Globus pallidus (tissue), 1 donor: ENCODE measurements around the gene TRPV5.

ENCODE experiments used
- DNase-seq: peaks from one replicate; pipeline ENCODE4 v3.0.0-alpha.2; 2015; ENCODE audit warnings: low spot score

TRPV5 gene

DNA sequence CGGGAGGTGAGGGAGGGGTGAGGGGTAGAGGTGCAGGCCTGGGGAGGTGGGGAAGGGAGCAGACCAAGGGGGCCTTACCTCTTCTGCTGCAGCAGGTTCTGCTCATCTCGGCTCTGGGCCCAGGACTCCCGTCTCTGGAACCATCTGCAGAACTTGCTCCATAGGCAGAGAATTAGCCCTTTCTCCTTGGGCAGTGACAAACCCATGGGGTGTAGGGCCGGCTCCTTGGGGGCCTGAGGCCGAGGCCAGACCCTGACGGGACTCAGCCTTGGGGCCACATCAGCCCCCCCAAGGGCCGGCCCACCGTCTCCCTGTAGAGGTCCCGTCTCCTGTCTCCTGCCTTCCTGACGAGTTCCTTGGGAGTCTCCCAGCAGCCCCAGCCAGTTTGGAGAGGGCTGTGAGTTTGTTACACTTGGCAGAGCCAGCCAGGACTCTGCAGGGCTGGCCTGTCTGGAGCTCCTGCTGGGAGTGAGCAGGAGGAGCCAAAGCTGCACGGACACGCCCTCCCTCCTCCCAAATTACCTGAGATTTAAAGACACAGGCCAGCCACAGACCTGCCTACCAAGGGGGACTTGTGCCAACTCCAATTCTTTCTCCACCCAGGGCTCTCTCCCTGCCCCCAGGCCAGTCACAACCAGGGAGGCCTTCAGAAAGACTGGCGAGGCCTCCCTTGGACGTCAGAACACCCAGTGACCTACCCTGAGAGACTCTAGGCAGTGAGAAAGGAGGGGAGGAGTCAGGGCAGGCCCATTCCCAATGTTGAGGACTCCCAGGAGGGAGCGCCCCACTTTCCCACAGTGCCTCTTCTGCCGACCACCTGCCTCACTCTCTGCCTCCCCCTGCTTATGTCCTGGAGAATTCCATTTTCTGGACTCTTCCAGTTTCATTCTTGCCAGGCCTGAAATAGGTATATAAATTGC, 48.0 kb downstream of the TRPV5 start, which contains the start of gene TRPV6:
Gene TRPV6 (minus strand): TSS at position 435 of the 920 bp plus-strand sequence.
- no peak for DNase-seq

DNA sequence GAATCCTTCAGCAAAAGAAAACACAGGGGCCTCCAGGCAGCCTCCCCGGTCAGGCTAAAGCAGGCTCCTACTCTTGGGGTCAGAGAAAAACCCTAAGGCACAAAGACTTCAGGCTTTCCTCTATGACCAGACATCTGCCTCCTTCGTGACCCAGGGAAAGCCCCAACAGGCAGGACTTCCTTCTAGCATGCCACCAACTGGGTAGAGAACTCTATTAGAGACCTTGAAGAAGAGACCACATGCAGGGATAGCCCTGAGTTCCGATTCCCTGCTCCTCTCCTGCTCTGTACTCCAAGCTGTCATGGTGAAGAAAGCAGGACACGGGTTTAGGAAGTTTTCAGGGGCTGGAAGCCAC, 49.3 kb downstream of the TRPV5 start:
- no peak for DNase-seq

- DNase-seq: no peak
Measured at GRCh38 chr7:142883571-142884285, 49.8 kb downstream of the TRPV5 start.

DNA sequence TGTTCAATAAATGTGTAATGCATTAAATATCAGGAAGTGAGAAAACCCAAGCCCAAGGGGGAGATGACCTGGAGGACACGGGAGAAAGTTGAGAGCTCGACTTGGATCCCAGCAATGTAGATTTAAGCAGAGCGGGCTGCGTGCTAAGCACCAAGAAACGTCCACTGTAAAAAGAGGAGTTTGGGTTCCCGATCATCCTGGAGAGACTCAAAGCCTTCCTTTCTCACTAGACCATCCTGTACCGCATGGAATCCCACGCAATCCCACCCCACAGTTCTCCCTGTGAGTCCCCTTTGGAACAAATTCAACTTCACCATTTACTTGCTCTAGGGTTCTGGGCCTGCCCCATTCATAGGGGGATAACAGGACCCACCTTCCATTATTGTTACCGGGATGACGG, 50.4 kb downstream of the TRPV5 start:
- no peak for DNase-seq

GRCh38 chr7:142882338-142882678, 51.2 kb downstream of the TRPV5 start:
- no peak for DNase-seq

GRCh38 chr7:142881586-142882337, 51.8 kb downstream of the TRPV5 start:
- no peak for DNase-seq

DNA sequence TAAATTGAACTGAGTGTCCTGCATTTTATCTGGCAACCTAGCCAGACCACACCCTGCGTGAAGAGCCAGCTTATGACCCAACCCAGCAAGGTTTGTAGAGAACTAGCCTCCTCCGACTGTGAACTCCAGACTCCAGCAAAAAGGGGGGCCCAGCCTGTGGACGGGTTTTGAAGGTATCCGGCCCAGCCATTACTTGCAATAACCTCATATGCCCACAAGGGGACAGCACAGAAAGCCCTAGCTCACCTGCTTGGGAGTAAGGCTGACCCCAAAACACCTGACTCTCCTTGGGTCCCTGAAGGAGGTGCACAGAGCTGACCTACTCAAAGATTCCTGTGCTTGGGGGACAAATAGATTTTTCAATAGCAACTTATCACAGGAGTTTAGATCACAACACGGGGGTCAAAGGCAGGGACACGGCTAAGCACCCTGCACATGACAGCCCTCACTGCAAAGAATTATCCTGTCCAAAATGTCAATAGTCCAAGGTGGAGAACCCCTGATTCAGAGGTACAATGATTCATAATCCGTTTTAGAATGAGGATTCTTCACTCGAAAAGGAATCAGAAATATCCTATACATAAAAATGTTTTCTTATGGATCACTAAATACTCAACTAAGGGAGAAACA, 52.6 kb downstream of the TRPV5 start:
- no peak for DNase-seq

- no peak for DNase-seq
Measured at GRCh38 chr7:142879060-142879459, 54.5 kb downstream of the TRPV5 start.

- no peak for DNase-seq
Measured at GRCh38 chr7:142878315-142878714, 55.2 kb downstream of the TRPV5 start.

DNA sequence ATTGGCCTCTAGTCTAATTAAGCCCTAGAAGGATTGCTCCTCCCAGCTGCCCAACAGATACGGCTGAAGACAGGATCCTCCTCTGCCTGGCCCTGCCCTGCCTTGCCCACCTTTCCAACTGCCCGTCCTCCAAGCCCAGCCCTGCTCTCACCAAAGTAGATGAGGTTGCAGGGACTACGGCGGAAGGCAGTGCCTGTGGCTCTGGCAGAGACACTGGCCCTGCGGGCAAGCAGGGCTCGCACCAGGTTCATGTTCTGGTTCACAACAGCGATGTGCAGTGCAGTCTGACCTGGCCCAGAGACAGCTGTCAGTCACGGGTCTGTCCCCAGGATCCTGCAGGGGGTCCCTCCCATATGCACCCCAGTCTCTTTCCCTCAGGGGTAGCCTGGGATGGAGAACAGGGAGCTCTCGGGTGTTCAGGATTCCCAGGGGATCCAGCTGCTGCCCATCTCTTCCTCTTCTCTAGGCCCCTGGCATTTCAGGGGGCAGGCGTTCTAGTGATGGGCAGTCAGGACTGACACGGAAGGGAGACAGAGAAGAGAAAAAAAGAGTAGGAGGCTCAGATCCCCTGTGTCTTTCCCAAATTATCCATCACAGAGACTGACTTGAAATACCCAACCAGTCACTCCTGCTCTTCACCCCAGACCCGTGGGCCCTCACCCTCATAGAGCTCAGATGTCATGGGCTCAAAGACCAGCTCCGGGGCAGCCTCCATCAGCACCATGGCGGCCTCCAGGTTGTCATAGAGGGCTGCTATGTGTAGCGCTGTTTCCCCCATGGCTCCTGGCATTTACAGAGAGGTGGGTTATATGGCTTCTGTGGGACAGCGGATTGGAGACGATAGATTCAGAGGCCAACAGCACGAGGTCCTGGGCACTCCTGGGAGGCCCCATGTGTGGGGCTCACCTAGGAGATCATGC, 56.3 kb downstream of the TRPV5 start:
- DNase-seq: no peak

DNA sequence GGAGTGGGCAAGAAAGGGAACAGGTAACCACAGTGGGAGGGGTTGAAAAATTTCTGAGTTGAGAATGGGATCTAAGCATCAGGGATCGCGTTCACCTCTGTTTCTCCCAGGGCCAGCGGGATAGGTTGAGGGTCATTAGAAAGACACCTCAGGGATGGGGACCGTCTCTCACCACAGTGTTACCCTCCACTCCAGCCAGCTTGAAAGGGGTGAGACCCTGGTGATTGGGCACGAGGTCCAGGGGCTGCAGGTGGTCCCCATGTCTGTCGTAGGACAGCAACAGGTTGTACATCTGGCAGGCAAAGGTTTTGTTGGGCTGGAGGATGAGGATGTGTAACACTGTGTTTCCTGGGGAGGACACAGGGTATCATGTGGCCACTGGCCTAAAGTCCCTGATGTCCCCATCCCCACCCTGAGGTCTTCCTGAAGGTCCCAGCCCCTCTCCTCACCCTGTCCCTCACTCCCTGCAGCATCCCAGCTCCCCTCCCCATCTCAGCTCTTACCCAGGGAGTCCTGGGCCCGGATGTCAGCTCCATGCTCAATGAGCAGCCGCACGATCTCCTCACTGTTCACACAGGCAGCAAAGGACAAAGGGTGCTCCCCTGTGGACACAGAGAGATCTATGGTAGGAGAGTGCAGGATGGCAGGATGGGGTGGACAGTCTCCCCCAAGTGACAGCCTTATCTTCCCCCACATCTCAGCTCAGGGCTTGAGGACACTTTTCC, 57.1 kb downstream of the TRPV5 start:
- no peak for DNase-seq

DNA sequence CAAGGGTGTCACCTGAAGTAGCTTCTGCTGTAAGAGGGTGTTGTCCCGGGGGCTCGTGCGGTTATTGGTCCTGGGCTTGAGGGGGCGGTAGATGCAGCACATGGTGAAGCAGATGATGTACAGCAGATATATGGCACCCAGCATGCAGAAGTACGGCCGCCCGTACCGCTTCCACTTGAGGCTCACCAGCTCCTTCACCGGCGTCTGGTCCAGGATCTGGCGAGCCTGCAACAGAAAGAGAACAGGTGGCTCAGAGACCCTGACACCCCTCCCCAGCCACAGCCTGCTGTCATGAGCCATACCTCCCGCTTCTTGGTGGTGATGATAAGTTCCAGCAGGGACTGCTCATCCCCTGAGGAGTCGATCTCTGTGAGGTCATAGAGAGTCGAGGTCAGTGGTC, 58.1 kb downstream of the TRPV5 start:
- no peak for DNase-seq

GRCh38 chr7:142874837-142875236, 58.7 kb downstream of the TRPV5 start:
- no peak for DNase-seq

DNA sequence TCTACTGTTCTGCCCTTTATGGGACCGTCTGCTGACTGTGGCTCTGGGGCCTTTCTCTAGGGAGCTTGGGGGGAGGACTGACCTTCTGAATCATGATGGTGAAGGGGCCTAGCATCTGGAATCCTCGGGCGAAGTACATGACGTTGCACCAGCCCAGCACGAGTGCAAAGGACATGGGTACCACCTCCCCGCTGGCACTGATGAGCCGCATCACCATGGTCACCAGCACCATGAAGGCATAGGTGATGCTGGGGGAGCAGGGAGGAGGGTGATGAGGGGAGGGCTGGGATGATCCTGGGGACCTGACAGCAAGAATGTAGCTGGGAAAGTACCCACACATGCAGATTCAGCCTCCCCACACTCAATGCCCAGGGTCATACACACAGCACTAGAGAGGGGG, 59.1 kb downstream of the TRPV5 start:
- DNase-seq: no peak

- DNase-seq: no peak
Measured at GRCh38 chr7:142873871-142874270, 59.7 kb downstream of the TRPV5 start.

- DNase-seq: no peak
Measured at GRCh38 chr7:142873281-142873784, 60.2 kb downstream of the TRPV5 start.

- DNase-seq: no peak
Measured at GRCh38 chr7:142872106-142872675, 61.4 kb downstream of the TRPV5 start.

GRCh38 chr7:142871260-142872105, 62.1 kb downstream of the TRPV5 start:
- DNase-seq: no peak
